Hematopoietic multipotent progenitor cell treated with erythropoietin and hydrocortisone succinate and interleukin-3 and kit ligand, for 6 days (in vitro differentiated cells): ENCODE results near the gene NCLN.
A peak's percentile ranks its signal among the peaks of the same experiment; 100 is the strongest.
"Not testable (repeated sequence)": the region's sequence is repeated elsewhere in the genome, so short reads cannot be mapped to it uniquely, and the experiment has no call there.

Experiments used
- DNase-seq: peaks from one replicate; pipeline ENCODE4 v3.0.0-alpha.2; 2015

Gene NCLN

DNA sequence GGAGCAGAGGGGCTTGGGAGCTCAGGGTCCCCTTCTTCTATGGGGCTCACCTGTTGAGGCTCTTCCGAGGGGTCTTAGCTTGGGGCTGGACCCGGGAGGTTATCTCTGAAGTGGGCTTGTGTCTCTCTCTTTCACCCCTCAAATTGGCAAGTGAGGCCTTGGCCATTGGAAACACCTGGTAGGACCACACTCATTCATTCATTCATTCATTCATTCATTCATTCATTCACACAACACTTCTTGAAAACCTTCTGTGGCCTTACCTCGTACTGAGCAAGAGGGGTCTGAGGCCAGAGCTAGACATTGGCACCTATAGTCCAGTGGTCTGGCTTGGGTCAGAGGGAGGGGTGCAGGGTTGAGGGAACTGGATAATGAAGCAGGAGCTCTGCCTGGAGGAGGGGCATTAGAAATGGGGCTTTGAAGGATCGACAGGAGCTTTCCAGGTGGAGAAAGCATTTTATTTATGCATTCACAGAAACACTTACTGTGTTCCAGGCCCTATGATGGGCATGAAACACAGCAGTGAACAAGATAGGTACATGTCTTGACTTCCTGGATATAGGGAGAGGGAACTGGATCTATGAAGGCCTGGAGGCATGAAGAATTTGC lies 44.3 kb downstream of the NCLN start:
- DNase-seq: no peak

DNA sequence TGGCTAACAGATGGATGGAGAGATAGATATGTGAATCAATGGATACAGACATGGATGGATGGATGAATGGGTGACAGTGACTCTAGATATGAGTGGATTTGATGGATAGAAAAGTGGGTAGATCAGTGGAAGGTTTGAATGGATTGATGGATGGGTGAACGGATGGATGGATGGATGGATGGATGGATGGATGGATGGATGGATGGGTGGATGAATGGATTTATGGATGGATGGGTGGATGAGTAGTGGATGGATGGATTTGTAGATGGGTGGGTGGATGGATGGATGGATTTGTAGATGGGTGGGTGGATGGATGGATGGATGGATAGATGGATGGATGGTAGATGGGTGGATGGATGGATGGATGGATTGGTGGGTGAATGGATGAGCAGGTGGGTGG lies 45.6 kb downstream of the NCLN start:
- DNase-seq: no peak

DNA sequence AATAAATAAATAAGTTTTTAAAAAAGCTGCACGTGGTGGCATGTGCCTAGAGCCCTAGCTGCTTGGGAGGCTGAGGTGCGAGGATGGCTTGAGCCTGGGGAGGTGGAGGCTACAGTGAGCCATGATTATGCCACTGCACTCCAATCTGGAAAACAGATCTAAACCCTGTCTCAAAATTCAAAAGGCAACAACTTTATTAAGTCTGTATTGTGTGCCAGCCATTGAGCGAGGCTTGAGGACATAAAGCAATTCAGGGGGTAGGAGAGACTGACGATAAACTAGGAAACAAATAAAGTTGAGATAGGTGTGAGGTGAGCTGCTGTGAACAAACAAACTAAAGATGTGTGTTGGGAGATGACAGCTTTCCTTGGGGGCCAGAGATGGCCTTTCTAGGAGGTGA lies 47.4 kb downstream of the NCLN start:
- no peak for DNase-seq

DNA sequence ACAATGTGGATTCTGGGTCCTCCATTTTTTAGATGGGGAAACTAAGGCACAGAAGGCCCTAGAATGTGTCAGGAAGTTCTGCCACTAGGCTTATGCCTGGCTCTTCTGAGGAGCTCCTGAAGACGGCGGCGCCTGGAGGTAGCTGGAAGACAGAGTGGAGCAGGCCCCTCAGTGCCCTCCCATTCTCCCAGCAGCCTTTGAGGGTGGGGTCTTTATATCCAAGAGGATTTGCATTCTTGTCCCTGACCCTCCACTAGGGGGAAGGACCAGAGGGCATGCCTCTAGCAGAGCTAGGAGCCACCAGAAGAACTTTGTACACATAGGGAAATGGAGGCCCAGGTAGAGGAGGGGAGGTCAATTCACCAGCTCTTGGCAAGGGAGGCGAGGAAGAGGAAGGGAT lies 48.1 kb downstream of the NCLN start:
- DNase-seq: no peak

DNA sequence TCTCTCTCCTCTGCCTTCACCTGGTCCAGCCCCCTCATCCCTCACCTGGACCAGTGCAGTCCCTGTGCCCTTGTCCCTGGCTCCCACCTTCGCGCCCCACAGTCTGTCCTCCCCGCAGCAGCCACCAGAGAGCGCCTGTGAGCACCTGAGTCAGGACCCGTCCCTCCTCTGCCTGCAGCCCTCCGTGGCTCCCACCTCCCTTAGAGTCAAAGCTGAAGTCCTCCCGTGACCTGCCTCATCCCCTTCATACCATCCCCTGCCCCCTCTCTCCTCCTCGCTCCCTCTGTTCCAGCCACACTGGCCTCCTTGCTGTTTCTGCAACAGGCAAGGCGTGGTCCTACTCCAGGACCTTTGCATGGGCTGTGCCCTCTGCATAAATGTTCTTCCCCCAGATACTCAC lies 49.1 kb downstream of the NCLN start:
- no peak for DNase-seq

DNA sequence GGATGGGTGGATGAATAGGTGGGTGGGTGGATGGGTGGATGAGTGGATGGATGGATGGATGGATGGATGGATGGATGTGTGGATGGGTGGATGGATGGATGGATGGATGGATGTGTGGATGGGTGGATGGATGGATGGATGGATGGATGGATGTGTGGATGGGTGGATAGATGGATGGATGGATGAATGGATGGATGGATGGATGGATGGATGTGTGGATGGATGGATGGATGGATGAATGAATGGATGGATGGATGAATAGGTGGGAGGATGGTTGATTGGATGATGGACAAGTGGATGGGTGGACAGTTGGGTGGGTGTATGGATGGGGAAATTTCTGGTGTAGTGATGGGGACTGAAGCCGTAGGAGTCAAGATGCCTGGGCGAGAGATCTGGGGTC lies 49.9 kb downstream of the NCLN start:
- DNase-seq: not testable (repeated sequence)

DNA sequence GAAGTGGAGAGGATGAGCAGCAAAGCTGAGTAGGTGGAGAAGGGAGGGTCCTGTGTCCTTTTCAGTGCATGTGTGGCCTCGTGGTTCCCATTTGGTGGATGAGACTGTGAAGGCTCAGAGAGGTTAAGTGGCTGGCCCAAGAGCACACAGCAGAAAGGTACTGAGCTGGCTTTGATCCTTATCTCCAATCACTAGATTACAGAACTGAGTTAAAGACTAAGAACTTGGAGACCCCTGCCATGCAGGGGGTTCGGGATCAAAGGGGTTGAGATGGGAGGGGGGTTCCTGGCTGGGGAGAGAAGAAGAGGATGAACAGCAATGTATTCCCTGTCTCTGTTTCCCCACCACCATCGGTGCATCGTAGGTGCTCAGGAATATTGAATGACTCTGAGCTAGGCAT lies 50.5 kb downstream of the NCLN start:
- DNase-seq: no peak

DNA sequence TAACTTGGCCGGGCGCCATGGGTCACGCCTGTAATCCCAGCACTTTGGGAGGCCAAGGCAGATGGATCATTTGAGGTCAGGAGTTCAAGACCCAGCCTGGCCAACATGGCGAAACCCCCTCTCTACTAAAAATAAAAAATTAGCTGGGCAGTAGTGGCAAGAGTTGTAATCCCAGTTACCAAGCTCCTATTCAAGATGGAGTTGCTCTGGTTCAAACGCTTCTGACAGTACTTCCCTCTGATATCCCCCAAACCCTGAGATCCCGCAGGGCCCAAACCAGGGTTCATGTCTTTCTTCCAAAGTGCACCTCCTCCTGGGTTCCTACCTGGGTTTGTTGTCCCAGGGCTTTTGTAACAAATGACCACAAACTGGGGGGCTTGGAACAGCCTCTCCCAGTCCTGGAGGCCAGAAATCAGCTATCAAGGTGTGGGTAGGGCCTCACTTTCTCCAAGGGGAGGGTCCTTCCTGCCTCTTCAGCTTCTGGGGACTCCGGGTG lies 52.4 kb downstream of the NCLN start:
- no peak for DNase-seq

DNA sequence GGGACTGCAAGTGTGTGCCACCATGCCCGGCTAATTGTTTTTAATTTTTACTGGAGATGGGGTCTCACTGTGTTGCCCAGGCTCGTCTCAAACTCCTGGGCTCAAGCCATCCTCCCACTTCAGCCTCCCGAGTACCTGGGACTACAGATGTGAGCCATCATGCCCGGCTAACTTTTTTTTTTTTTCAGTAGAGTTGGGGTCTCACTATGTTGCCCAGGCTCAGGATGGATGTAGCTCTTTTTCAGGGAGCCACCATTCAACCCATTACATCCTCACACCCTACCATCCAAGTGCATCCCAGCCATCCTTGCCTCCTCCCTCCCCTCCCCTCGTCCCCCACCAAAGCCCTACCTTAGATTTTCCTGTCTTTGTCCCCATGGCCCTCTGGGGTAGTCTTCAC lies 53.6 kb downstream of the NCLN start:
- DNase-seq: no peak

DNA sequence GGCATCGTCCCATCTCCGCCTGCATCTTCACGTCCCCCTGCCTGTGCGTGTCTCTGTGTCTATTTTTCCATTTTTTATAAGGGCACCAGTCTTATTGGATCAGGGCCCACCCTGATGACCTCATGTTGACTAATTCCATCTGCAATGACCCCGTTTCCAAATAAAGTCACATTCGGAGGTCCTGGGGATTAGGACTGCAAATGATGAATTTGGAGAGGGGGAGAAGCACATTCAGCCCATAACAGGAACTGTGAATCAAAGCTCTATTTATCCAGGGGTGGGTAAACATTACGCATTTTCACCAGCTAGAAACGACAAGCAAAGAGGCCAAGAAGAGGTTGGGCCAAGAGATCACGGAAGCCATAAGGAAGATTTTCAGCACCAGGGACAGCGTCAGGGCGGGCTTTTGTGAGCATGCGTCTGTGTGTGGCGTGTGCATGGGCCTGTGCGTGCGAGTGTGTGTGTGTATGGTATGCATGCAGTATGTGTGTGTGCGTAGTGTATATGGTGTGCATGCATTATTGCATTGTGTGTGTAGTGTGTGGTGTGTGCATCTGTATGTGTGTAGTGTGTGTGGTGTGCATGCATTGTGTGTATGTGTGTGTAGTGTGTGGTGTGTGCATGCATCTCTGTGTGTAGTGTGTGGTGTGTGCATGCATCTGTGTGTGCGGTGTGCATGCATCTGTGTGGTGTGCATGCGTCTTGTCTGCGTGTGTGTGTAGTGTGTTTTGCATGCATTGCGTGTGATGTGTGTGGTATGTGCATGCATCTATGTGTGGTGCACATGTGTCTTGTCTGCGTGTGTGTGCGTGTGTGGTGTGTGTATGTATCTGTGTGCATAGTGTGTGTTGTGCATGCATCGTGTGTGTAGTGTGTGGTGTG lies 58.3 kb downstream of the NCLN start:
- peak; percentile 92 for DNase-seq

DNA sequence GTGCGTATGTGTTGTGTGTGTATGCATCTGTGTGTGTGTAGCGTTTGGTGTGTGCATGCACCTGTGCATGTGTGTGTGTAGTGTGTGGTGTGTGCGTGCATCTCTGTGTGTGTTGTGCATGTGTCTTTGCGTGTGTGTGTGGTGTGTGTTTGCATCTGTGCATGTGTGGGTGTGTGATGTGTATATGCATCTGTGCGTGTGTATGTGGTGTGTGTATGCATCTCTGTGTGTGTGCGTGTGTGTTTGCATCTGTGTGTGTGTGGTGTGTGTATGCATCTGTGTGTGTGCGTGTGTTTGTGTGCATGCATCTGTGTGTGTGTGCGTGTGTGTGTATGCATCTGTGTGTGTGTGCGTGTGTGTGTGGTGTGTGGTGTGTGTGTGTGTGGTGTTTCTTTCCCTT lies 59.3 kb downstream of the NCLN start:
- DNase-seq: no peak

DNA sequence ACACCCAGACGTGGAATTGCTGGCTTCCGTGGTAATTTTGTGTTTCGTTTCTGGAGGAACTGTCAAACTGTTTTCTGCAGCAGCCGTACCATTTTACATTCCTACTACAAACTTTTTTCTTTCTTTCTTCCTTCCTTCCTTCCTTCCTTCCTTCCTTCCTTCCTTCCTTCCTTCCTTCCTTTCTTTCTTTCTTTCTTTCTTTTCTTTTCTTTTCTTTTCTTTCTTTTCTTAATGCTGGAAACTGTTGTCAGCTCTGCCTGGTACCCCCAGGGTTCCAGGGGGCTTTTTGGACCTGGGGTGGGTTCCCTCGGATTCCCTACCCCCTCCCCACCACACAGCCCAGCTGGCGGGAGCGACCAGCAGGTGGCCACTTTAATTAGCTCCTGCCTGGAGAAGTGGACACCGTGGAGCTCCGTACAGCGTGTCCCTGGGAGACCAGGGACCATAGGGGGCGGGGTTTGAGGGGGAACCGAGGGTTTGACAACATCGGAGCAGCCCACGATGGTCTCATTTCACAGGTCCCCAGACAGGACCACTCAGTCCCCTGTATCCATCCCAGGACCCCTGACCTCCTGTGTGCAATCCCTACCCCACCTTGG lies 63.1 kb downstream of the NCLN start:
- no peak for DNase-seq

DNA sequence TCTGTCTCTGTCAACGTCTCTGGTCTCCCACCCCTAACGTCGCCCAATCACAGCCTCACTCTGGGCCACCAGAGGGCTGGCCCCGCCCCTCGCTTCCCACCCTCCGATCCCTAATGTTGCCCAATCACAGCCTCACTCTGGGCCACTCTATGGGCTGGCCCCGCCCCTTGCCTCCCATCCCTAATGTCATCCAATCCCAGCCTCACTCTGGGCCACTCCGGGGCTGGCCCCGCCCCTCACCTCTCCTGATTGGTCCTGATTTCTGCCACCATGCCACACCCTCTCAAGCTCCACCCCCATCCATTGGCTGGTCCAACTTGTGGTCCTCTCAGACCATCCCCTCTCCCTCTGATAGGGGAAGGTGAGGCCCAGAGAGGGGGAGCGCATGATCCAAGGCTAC lies 63.7 kb downstream of the NCLN start:
- DNase-seq: peak; percentile 32

DNA sequence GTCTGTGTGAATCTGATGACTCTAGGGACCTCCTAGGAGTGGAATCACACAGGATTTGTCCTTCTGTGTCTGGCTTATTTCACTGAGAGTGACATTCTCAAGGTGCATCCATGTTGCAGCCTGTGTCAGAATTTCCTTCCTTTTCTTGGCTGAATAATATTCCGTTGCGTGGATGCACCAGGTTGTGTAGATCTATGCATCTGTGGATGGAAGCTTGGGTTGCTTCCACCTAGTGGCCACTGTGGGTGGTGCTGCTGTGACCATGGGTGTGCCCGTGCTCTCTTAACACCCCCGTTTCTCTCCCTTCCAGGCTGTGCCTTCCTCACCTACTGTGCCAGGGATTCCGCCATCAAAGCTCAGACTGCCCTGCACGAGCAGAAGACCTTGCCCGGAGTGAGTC lies 64.9 kb downstream of the NCLN start:
- DNase-seq: peak; percentile 64

DNA sequence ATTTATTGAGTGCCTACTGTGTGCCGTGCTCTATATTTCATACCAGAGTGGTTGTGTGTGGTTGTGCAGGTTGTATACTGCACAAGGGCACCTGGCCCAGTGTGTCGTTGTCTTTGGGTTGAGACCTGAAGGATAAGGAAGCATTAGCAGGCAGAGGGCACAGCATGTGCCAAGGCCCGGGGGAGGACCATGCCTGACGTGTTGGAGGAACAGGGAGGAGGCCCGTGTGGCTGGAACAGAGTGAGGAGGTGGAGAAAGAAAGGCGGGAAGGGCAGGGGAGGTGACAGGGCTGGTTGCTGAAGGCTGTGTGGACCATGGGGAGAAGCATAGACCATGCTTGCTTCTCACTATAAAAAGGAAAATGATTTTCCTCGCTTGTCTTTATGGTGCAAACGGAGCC lies 65.5 kb downstream of the NCLN start:
- no peak for DNase-seq

DNA sequence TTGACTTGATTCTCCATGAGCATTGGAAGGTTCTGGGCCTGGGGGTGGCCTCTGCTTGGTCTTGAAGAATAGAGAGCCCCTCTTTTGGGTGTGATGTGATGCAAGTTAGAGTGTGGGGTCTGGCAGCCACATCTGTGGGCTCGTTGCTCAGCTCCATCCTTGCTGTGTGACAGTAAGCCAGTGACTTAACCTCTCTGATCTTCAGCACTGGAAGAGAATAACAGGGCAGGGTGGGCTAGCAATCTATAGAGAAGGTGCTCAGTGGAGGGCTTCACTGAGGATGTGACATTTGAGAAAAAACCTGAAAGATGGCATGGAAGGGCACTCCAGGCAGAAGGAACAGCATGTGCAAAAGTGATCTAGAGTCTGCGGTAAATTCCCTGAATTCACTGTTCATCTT lies 66.9 kb downstream of the NCLN start:
- no peak for DNase-seq

DNA sequence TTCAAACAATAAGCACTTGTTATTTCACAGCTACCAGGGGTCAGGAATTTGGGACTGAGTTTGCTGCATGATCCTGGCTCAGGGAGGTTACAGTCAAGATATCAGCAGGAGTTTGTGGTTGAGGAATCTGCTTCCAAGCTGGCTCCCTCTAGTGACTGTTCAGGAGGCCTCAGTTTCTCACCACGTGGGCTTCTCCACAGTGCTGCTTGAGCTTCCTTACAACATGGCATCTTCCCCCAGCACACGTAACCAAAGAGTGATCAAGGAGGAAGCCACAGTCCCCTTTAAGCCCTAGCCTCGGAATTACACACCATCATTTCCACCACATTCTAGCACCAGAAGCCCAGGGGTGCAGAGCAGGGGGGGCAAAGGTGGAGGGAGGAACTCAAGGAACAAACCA lies 67.5 kb downstream of the NCLN start:
- DNase-seq: no peak

DNA sequence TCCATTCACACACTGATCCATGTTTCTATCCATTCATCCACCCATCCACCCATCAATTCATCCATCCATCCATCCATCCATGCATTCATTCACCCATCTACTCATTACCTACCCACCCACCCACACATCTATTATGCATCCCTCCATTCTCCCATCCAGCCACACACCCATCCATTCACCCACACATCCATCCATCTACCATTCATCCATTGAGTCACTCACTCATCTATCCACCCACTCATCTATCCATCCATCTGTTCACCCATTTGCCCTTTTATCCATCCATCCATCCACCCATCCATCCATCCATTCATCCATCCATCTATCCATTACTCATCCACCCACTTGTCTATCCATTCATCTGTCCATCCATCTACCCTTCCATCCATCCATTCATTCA lies 68.8 kb downstream of the NCLN start:
- no peak for DNase-seq

DNA sequence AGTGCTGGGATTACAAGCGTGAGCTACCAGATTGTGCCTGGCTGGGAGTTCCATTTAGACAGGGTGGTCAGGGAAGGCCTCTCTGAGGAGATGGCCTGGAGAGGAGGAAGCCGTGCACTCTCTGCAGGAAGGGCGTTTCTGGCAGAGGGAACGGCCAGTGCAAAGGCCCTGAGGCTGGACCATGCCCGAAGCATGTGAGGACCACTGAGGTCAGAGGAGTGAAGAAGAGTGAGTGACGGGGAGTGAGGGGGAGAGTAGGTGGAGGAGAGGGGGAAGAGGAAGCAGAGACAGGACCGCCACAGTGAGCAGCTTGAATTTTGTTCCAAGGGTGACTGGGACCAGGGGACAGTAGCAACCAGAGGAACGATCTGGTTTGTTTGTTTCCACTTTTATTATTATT lies 71.3 kb downstream of the NCLN start:
- no peak for DNase-seq
